Measurements from ENCODE around the gene CCDC191.

Gene CCDC191

DNA sequence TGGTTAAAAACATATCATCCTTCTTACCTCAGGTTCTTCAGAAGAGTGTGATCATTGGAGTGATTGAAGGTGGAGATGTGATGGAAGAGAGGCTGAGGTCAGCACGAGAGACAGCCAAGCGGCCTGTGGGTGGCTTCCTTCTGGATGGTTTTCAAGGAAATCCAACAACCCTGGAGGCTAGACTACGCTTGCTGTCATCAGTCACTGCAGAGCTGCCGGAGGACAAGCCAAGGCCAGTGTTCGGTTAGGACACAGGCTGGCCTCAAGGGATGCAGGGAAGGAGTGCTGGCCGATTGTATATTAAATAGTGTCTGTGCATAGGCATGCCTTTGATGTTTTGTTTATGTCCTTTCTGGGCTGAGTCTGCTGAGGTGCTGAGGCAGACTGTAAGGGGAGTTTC lies 20.4 kb upstream of the CCDC191 start:
- 0 out of 2 replicates have a peak, but pooled peaks cover 13% of the 10 kb centered on the region for H4K20me1 ChIP-seq (ENCODE audit: insufficient read depth)
- no peak overlapping the region for H2AFZ ChIP-seq (ENCODE audit: low read depth)
- no peak overlapping the region for H3K4me3 ChIP-seq (IDR thresholded peaks at IDR 0.05; ENCODE audit: insufficient read depth, low read depth, low read length)
- TF ChIP-seq CTCF (conservative IDR thresholded peaks at IDR 0.05; ENCODE audit: low read depth, low read length), result no peak
- no peak overlapping the region for H3K9ac ChIP-seq
- no peaks in the 10 kb centered on the region for H3K27me3 ChIP-seq (ENCODE audit: insufficient read depth, low read depth)
- H3K36me3 ChIP-seq (ENCODE audit: insufficient read depth), result peaks cover 31% of the 10 kb centered on the region; the same call in 1 of the 2 replicates
- no peaks in the 10 kb centered on the region; the same call in 1 of the 2 replicates for H3K79me2 ChIP-seq (ENCODE audit: insufficient read depth, low read depth)
- H3K4me2 ChIP-seq, result no peak overlapping the region
- no peaks in the 10 kb centered on the region for H3K4me1 ChIP-seq (ENCODE audit: low read depth, poor library complexity, severe bottlenecking)
- no peak overlapping the region for H3K27ac ChIP-seq

DNA sequence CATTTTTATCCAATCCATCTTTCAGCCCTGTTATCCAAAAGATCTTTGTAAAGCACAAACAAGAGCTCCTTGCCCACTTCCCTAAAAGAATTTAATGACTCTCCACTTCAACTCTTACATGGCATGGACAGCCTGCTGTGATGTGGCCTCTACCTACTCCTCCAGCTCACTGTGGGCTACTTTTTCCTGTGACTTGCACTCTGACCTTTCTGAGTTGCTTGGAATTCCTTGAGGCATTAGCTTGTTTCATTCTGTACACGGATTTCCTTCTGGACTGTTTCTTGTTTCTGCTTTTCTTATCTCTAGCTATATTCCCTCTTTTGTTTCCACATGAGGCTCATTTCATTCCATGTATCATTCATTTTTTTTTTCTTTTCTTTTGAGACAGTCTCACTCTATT lies 15.5 kb upstream of the CCDC191 start:
- H4K20me1 ChIP-seq (ENCODE audit: insufficient read depth), result 0 out of 2 replicates have a peak, but pooled peaks cover 13% of the 10 kb centered on the region
- no peak overlapping the region for H3K9ac ChIP-seq
- no peaks in the 10 kb centered on the region; the same call in 1 of the 2 replicates for H3K79me2 ChIP-seq (ENCODE audit: insufficient read depth, low read depth)
- no peaks in the 10 kb centered on the region for H3K4me1 ChIP-seq (ENCODE audit: low read depth, poor library complexity, severe bottlenecking)
- no peaks in the 10 kb centered on the region for H3K27me3 ChIP-seq (ENCODE audit: insufficient read depth, low read depth)
- H3K4me2 ChIP-seq, result no peak overlapping the region
- no peak overlapping the region for H3K4me3 ChIP-seq (IDR thresholded peaks at IDR 0.05; ENCODE audit: insufficient read depth, low read depth, low read length)
- H3K36me3 ChIP-seq (ENCODE audit: insufficient read depth), result peaks cover 24% of the 10 kb centered on the region; the same call in 1 of the 2 replicates
- H3K27ac ChIP-seq, result no peak overlapping the region
- TF ChIP-seq CTCF (conservative IDR thresholded peaks at IDR 0.05; ENCODE audit: low read depth, low read length), result no peak
- no peak overlapping the region for H2AFZ ChIP-seq (ENCODE audit: low read depth)

- Histone ChIP-seq H3K4me2 (no peak overlapping the region), H3K36me3 (ENCODE audit: insufficient read depth) (peaks cover 20% of the 10 kb centered on the region), H3K27me3 (ENCODE audit: insufficient read depth, low read depth) (no peaks in the 10 kb centered on the region), H3K79me2 (ENCODE audit: insufficient read depth, low read depth) (peaks cover 13% of the 10 kb centered on the region; the same call in 1 of the 2 replicates), H2AFZ (ENCODE audit: low read depth) (no peak overlapping the region), H3K27ac (no peak overlapping the region), H3K4me3 (IDR thresholded peaks at IDR 0.05; ENCODE audit: insufficient read depth, low read depth, low read length) (no peak overlapping the region), H3K9ac (no peak overlapping the region), H4K20me1 (ENCODE audit: insufficient read depth) (peaks cover 8% of the 10 kb centered on the region; the same call in 1 of the 2 replicates), H3K4me1 (ENCODE audit: low read depth, poor library complexity, severe bottlenecking) (no peaks in the 10 kb centered on the region)
- no peak for TF ChIP-seq CTCF (conservative IDR thresholded peaks at IDR 0.05; ENCODE audit: low read depth, low read length)
Observed at GRCh38 chr3:114068336-114068735, 12.0 kb upstream of the CCDC191 start.

- Histone ChIP-seq H4K20me1 (ENCODE audit: insufficient read depth) (peaks cover 7% of the 10 kb centered on the region; the same call in 1 of the 2 replicates), H3K79me2 (ENCODE audit: insufficient read depth, low read depth) (peaks cover 17% of the 10 kb centered on the region), H3K36me3 (ENCODE audit: insufficient read depth) (peaks cover 20% of the 10 kb centered on the region), H3K4me2 (no peak overlapping the region), H3K4me1 (ENCODE audit: low read depth, poor library complexity, severe bottlenecking) (no peaks in the 10 kb centered on the region), H3K9ac (no peak overlapping the region), H3K27ac (no peak overlapping the region), H2AFZ (ENCODE audit: low read depth) (no peak overlapping the region), H3K27me3 (ENCODE audit: insufficient read depth, low read depth) (no peaks in the 10 kb centered on the region), H3K4me3 (IDR thresholded peaks at IDR 0.05; ENCODE audit: insufficient read depth, low read depth, low read length) (no peak overlapping the region)
- no peak for TF ChIP-seq CTCF (conservative IDR thresholded peaks at IDR 0.05; ENCODE audit: low read depth, low read length)
Observed at GRCh38 chr3:114067804-114068203, 11.5 kb upstream of the CCDC191 start.

All from KMS-11 (cell line).